GM12891 (cell line): ENCODE results near the gene CABYR. TPM values are rescaled to one million over a fixed set of nuclear protein-coding genes. Genes with fewer than 3 reads are reported as not detected.

ENCODE experiments used
- DNase-seq: peaks from one replicate; pipeline ENCODE4 v3.0.0; 2011; ENCODE audit warnings: low spot score; ENCODE audit not compliant: insufficient read length
- FAIRE-seq: peaks from 2 replicates; lab custom pipeline; 2011; peaks lifted over from hg19 to GRCh38; lab: Jason Lieb, UNC
- PAX5 ChIP-seq: IDR thresholded peaks from 2 replicates; pipeline ENCODE4 v1.6.1; 2011; ENCODE audit warnings: low read length, moderate library complexity, mild to moderate bottlenecking; ENCODE audit not compliant: insufficient read depth, severe bottlenecking
- POLR2A ChIP-seq: IDR thresholded peaks from 2 replicates; pipeline ENCODE4 v1.6.1; 2011; ENCODE audit warnings: low read depth, low read length, control low read depth
- POLR2AphosphoS5 ChIP-seq: IDR thresholded peaks from 2 replicates; pipeline ENCODE4 v1.6.1; 2011; ENCODE audit warnings: low read depth, low read length, control low read depth
- POU2F2 ChIP-seq: IDR thresholded peaks from 2 replicates; pipeline ENCODE4 v1.6.1; 2011; ENCODE audit warnings: low read depth, mild to moderate bottlenecking, control low read depth, low read length, moderate library complexity
- SPI1 ChIP-seq: IDR thresholded peaks from 2 replicates; pipeline ENCODE4 v1.6.1; 2011; ENCODE audit warnings: low read depth, low read length, control low read depth
- TAF1 ChIP-seq: IDR thresholded peaks from 2 replicates; pipeline ENCODE4 v1.6.1; 2011; ENCODE audit warnings: low read depth, low read length, control low read depth
- polyA plus RNA-seq: library from polyadenylated mRNA; unstranded; fragments of >200 nt; gene quantifications from one replicate; pipeline ENCODE4 v1.2.1, GENCODE V29; 2012; ENCODE audit warnings: low read depth, missing spikeins, inconsistent platforms; ENCODE audit not compliant: missing spikeins

Gene CABYR
- polyA plus RNA-seq, result 2.6 TPM

DNA sequence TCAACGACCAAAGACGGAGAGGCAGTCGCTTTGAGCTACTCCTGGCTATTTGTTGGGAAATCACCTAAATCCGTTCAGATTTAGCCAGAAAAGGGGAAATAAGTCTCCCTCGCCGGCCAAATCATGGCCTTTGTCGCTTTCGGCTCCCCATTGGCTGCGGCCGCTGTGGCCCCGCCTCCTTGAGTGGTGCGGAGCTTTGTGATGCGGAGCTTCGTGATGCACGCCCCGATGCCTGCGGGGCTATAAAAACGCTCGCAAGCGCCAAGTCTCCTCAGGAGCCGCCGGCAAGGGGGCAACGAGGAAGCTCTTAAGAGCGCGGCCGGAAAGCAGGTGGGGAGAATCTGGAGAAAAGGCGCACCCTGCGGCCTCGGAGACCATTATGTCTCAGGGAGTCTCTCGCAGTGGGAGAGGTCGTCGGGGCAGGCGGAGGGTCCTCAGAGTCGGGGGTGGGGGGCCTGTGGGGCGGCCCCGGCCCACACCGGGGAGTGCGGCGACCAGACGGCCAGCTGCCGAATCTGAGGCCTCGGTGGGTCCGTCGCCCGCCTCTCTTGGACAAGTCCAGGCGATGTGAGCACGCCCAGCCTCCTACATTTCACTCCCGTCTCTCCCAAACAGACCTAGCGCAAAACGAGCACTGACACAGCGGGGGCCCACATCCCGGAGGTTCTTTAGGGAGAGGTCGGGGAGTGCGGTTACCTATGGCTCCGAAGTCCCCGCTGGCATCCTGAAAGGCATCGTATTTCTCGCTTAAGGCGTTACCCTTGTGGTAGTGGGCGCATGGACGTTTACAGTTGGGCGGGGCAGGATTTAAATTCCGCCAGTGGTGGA lies at the start of gene CABYR:
Gene CABYR (plus strand): TSS at position 274 of the 828 bp plus-strand sequence. CDS start 4,053 bp downstream, outside the sequence.
- TF ChIP-seq POLR2AphosphoS5 (peak; percentile 64; the same call in 1 of the 2 replicates), PAX5 (no peak), SPI1 (no peak), TAF1 (no peak), POLR2A (peak; percentile 60), POU2F2 (no peak)
- FAIRE-seq (peak; percentile 89), DNase-seq (peak; percentile 53)

- TF ChIP-seq POLR2A (no peak), SPI1 (no peak), TAF1 (no peak), POLR2AphosphoS5 (no peak), PAX5 (no peak), POU2F2 (no peak)
- DNase-seq (no peak), FAIRE-seq (no peak)
These were observed 49.8 kb upstream of the CABYR start for GRCh38 chr18:24089076-24089475.

- DNase-seq (no peak), FAIRE-seq (no peak)
- TF ChIP-seq POLR2A (no peak), SPI1 (no peak), POLR2AphosphoS5 (no peak), TAF1 (no peak), POU2F2 (no peak), PAX5 (no peak)
These were observed 49.1 kb upstream of the CABYR start for GRCh38 chr18:24089515-24090337.

DNA sequence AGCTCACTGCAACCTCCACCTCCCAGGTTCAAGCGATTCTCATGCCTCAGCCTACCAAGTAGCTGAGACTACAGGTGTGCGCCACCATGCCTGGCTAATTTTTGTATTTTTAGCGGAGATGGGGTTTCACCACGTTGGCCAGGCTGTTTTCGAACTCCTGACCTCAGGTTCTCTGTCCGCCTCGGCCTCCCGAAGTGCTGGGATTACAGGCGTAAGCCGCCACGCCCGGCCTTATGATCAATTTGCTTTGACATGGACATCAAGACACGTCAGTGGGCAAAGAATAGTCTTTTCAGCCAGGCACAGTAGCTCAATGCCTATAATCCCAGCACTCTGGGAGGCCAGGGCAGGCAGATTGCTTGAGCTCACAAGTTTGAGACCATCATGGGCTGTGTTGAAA lies 48.0 kb upstream of the CABYR start:
- no peak for DNase-seq
- FAIRE-seq, result peak; percentile 54

GRCh38 chr18:24094561-24094960 lies 44.3 kb upstream of the CABYR start:
- TF ChIP-seq POLR2AphosphoS5, result no peak
- FAIRE-seq (peak; percentile 20), DNase-seq (no peak)

More for the DNA sequence above, 48.0 kb upstream of the CABYR start:
- TF ChIP-seq TAF1 (no peak), PAX5 (no peak), POLR2AphosphoS5 (no peak), SPI1 (no peak), POU2F2 (no peak), POLR2A (no peak)

DNA sequence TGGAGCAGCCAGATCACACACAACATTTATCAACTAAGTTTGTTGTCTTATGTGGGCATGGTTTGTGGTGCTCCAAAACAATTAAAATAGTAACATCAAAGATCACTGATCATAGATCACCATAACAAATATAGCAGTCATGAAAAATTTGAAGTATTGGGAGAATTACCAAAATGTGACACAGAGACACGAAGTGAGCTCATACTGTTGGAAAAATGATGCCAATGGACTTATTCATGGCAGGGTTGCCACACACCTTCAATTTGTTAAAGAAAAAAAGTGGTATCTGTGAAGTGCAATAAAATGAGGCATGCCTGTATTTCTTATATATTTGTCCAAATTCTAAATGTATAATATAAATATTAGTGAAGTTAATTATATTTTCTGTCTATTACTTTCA lies 42.9 kb upstream of the CABYR start:
- TF ChIP-seq POLR2AphosphoS5, result no peak
- no peak for TF ChIP-seq POU2F2
- no peak for TF ChIP-seq SPI1
- TF ChIP-seq PAX5, result no peak
- TF ChIP-seq POLR2A, result no peak
- TF ChIP-seq TAF1, result no peak
- FAIRE-seq (no peak), DNase-seq (no peak)

DNA sequence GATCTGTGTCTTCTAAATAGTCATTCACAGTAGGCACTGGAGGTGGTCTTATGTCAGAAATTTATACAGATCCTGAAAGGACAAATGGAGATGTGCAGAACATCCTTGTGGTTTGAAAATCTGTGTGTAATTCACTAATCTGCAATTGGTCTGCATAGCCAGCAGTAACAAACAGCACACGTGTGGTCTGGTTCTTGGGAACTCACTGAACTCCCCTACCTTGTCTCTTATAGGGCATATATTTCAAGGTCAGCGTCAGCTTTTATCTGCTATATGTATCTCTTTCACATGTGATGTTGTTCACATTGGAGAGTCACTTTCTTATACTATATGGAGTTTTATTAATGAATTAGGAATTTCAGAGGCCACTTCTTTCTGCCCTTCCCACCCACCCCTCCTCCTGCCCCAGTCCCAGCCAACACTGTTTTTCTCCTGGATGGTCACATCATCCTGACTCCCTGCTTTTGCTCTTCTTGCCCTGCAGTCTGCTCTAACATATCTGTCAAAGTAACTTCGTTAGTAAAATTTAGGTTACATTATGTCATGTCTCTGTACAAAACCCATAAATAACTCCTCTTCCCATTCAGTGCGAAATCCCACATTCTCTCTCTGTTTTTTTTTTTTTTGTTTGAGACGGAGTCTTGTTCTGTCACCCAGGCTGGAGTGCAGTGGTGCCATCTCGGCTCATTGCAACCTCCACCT lies 35.4 kb upstream of the CABYR start:
- DNase-seq (no peak), FAIRE-seq (no peak)
- TF ChIP-seq PAX5 (no peak), POU2F2 (no peak), TAF1 (no peak), SPI1 (no peak), POLR2A (no peak), POLR2AphosphoS5 (no peak)

GRCh38 chr18:24104486-24104885 lies 34.4 kb upstream of the CABYR start:
- DNase-seq (no peak), FAIRE-seq (no peak)
- TF ChIP-seq POLR2A, result no peak

DNA sequence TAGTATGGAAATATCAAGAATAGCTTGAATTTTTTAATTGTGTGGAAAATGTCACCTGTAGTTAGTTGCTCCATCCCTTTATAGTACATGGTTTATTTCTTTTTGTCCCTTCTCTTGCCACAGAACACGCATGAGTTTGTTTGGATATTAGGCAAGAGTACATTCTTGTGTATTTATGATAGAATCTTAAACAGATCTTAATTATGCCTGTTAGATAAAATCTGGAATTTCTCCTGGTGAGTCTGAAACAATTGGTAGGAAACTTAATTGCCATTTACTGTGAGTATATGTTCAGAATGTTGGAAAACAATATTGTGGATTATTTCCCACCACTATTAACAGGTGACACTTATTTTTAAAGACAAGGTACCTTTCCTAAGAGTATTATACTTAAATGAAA lies 30.2 kb upstream of the CABYR start:
- FAIRE-seq, result no peak
- no peak for TF ChIP-seq POU2F2
- TF ChIP-seq POLR2AphosphoS5, result no peak
- no peak for TF ChIP-seq POLR2A
- no peak for TF ChIP-seq TAF1
- no peak for TF ChIP-seq PAX5
- no peak for TF ChIP-seq SPI1
- DNase-seq, result no peak
